Breast epithelium (tissue), 3 donors: ENCODE data around the gene DENND5B.

ENCODE experiments used
- POLR2A ChIP-seq: fragments of 450-650 bp; IDR thresholded peaks from one replicate; pipeline ENCODE4 v1.6.1; 2016; ENCODE audit warnings: antibody characterized with exemption, mild to moderate bottlenecking, moderate library complexity
- TF ChIP-seq, protein P1 (sequence below), 3 donors: fragments of 450-650 bp; IDR thresholded peaks; one replicate each; pipeline ENCODE4 v1.5.1; 2016 to 2017; ENCODE audit warnings: antibody characterized with exemption in 3 of 3, mild to moderate bottlenecking in 3 of 3, moderate library complexity in 3 of 3

DNA sequence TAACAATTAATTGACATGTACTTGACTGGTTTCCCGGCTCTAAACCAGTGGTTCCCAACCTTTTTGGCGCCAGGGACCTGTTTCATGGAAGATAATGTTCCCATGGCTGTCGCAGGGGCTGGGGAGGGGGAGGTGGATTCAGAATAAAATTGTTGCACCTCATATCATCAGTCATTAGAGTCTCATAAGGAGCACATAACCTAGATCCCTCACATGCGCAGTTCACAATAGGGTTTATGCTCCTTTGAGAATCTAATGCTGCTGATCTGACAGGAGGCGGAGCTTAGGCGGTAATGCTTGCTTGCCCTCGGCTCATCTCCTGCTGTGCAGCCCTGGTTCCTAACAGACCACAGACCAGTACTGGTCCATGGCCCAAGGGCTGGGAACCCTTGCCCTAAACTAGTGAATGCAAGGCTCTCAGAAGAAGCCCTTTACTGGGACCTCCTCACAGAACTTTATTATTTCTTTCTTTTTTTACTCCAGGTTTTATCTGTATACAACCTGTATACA, 178.6 kb downstream of the DENND5B start:
- no peak for TF ChIP-seq POLR2A
- TF ChIP-seq, protein P1, sequence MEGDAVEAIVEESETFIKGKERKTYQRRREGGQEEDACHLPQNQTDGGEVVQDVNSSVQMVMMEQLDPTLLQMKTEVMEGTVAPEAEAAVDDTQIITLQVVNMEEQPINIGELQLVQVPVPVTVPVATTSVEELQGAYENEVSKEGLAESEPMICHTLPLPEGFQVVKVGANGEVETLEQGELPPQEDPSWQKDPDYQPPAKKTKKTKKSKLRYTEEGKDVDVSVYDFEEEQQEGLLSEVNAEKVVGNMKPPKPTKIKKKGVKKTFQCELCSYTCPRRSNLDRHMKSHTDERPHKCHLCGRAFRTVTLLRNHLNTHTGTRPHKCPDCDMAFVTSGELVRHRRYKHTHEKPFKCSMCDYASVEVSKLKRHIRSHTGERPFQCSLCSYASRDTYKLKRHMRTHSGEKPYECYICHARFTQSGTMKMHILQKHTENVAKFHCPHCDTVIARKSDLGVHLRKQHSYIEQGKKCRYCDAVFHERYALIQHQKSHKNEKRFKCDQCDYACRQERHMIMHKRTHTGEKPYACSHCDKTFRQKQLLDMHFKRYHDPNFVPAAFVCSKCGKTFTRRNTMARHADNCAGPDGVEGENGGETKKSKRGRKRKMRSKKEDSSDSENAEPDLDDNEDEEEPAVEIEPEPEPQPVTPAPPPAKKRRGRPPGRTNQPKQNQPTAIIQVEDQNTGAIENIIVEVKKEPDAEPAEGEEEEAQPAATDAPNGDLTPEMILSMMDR (IDR thresholded peaks at IDR 0.05): no peak
